Suprapubic skin (tissue), 4 donors: ENCODE results near the gene CRYL1.

ENCODE experiments used
- POLR2A ChIP-seq, 2 donors: fragments of 450-650 bp; IDR thresholded peaks; one replicate each; pipeline ENCODE4 v1.6.1; 2017; ENCODE audit warnings: antibody characterized with exemption in 2 of 2, mild to moderate bottlenecking in 2 of 2, moderate library complexity in 2 of 2
- POLR2AphosphoS5 ChIP-seq, 3 donors: sonication (generic); formaldehyde crosslinking; IDR thresholded peaks; one replicate each; pipeline ENCODE4 v1.6.1; 2017; ENCODE audit warnings: antibody characterized with exemption in 3 of 3
- TF ChIP-seq, protein P1 (sequence below), 2 donors: fragments of 200-600 bp in 1 of 2; fragments of 450-650 bp in 1 of 2; sonication (generic) in 1 of 2; IDR thresholded peaks; one replicate each; pipeline ENCODE4 v1.5.1; 2016 to 2019; ENCODE audit warnings: antibody characterized with exemption in 2 of 2, mild to moderate bottlenecking in 1 of 2, moderate library complexity in 1 of 2

DNA sequence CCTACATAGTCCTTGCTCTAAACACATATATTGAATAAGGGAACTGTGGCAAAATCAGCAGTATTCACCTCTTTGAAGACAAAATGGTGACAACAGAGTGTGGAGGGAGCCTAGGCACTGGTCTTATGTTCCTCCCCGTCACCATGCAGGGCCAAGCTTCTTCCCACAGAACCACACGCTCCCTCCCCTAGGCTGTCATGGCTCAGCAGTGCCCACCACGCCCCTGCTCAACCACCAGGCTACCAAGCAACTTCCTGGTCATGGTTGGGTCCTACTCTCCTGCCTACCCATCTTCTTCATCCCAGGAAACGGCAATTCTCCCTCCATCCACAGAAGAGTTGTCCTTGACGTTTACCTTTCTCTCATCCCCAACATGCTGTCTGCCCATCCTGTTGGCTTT lies 126.1 kb downstream of the CRYL1 start:
- TF ChIP-seq, protein P1, sequence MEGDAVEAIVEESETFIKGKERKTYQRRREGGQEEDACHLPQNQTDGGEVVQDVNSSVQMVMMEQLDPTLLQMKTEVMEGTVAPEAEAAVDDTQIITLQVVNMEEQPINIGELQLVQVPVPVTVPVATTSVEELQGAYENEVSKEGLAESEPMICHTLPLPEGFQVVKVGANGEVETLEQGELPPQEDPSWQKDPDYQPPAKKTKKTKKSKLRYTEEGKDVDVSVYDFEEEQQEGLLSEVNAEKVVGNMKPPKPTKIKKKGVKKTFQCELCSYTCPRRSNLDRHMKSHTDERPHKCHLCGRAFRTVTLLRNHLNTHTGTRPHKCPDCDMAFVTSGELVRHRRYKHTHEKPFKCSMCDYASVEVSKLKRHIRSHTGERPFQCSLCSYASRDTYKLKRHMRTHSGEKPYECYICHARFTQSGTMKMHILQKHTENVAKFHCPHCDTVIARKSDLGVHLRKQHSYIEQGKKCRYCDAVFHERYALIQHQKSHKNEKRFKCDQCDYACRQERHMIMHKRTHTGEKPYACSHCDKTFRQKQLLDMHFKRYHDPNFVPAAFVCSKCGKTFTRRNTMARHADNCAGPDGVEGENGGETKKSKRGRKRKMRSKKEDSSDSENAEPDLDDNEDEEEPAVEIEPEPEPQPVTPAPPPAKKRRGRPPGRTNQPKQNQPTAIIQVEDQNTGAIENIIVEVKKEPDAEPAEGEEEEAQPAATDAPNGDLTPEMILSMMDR (IDR thresholded peaks at IDR 0.05), result no peak
- TF ChIP-seq POLR2AphosphoS5 (IDR thresholded peaks at IDR 0.05) (no peak), POLR2A (IDR thresholded peaks at IDR 0.05) (no peak)
